Panc1 (cell line): Measurements from ENCODE around the gene ACTL6B.

Experiments used
- POLR2AphosphoS5 ChIP-seq: IDR thresholded peaks from 2 replicates; pipeline ENCODE4 v1.6.1; 2012; ENCODE audit warnings: mild to moderate bottlenecking, low read depth, low read length, moderate library complexity
- SIN3A ChIP-seq: IDR thresholded peaks from 2 replicates; pipeline ENCODE4 v1.6.1; 2012; ENCODE audit warnings: low read depth, mild to moderate bottlenecking, low read length, moderate library complexity, borderline replicate concordance; ENCODE audit not compliant: insufficient read depth
- TF ChIP-seq, protein P1 (sequence below): fragments of 450-650 bp; IDR thresholded peaks from 2 replicates; pipeline ENCODE4 v1.5.1; 2017; ENCODE audit warnings: mild to moderate bottlenecking

DNA sequence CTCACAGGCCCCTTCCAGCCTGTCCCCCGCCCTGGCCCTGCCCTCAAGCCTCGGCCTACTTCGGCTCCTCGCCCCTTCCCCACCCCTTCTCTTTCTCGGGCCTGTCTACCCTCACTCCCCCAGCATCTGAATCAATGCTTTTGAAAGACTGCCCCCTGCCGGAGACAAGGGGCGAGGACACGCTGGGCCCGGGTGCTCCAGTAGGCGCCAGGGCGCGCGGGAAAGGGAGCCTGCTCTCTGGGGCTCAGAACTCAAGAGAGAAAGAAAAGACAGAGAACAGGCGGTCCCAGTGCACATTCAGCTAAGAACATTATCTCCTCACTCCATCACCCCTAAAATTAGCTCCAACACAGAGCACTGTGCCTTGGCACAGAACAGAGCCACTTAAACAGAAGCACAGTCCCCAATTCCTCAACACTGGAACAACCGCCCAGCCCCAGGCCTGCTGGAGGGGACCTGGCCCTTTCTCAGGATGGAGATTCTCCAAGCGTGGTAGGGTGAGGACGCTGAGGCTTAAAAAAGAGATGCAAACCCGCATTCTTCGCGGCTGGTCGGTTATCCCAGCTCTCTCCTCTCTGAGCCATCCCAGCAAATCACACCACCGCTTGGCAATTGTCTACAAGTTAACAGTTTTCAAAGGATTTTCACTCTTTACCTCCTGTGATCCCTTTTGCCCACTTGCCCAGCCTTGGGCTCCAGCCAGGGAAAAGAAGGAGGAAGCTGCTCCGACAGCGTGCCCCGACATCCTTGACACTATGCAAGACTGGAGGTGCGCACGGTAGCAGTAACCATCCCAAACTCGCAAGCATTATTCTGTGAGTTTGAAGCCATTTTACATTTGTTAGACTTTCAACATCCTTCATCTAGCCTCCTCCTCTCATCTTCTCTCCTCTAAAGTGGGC lies 35.7 kb upstream of the ACTL6B start:
- TF ChIP-seq POLR2AphosphoS5 (no peak; the same call in 1 of the 2 replicates), SIN3A (no peak)
- TF ChIP-seq, protein P1, sequence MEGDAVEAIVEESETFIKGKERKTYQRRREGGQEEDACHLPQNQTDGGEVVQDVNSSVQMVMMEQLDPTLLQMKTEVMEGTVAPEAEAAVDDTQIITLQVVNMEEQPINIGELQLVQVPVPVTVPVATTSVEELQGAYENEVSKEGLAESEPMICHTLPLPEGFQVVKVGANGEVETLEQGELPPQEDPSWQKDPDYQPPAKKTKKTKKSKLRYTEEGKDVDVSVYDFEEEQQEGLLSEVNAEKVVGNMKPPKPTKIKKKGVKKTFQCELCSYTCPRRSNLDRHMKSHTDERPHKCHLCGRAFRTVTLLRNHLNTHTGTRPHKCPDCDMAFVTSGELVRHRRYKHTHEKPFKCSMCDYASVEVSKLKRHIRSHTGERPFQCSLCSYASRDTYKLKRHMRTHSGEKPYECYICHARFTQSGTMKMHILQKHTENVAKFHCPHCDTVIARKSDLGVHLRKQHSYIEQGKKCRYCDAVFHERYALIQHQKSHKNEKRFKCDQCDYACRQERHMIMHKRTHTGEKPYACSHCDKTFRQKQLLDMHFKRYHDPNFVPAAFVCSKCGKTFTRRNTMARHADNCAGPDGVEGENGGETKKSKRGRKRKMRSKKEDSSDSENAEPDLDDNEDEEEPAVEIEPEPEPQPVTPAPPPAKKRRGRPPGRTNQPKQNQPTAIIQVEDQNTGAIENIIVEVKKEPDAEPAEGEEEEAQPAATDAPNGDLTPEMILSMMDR: peak; percentile 94
